ENCODE measurements around the gene GRHL1. TPM values are rescaled to one million over a fixed set of nuclear protein-coding genes. Genes with fewer than 3 reads are reported as not detected.

The GRHL1 gene
- polyA plus RNA-seq, 3 donors = 3.7 to 5.4 (median 4.7) TPM

DNA sequence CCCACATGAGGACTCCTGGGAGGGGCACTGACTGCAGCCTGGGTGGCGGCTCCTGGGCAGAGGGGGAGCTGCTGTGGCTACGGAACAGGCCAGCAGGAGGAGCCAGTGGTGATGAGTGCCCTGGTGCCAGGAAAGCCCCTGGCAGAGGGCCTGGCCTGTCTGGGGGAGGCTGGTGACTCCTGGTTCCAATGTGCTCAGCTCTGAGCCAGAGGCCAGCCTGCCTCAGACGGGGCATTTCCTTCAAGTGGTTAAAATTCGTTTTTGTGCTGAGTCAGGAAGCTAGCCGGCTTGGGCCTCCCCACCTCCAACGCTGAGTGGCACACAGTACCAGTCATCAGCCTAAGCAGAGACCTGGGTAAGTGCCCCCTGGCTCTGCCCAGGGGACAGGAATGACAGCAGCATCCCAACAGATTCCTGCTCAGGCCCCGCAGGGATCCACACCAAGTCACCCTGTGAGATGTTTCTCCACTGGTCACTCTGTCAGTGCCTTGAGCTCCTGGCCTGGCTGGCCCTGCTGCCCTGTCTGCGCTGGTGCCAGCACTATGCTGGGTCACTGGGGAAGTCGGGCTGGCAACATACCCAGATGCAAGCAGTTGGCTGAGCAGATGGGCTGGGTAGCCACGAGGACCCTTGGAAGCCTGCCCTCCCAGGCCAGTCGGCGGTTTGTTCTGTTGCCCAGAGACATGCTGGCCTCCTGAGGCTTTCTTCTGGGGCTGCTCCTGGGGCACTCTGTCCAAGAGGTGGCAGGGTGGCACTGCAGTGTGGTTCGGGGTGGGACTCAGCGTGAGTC is 84.8 kb downstream of the GRHL1 start:
- no peak for DNase-seq (ENCODE audit: low read depth in 3 of 3, low spot score in 2 of 3)

DNA sequence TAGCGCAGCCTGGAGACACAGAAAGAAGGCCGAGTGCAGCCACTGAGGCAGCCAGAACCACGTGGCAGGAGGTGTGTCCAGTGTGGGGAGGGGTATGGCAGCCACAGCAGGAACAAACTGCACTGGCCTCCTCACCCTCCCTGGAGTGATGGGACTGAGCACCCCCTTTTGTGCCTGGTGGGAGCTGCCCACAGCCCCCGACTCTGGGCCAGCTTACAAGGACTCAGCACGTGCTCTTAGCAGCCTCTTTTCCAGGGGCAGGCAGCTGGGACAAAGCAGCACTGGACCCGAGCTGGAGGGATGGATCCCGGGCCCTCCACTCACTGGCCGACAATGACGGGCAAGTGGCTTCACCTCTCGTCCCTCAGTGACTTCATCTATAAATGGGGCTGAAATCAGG is 86.6 kb downstream of the GRHL1 start:
- DNase-seq (ENCODE audit: low read depth in 3 of 3, low spot score in 2 of 3) = no peak

DNA sequence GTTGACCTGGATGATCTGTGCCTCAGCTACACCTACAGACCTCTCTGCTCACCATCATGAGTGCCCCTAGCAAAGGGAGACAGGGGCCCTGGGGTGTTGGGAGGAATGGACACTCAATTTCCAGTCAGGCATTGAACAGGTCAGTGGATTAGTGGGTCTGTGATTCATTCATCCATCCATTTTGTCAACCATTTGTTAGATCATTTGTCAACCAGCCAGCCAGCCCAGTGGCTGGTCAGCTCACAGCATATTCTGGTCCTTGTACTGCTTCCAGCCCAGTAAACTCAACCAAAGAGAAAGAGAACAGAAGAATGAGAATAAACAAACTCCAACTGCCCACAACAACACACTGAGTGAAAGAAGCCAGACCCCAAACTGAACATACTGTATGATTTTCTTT is 87.2 kb downstream of the GRHL1 start:
- no peak for DNase-seq (ENCODE audit: low read depth in 3 of 3, low spot score in 2 of 3)

DNA sequence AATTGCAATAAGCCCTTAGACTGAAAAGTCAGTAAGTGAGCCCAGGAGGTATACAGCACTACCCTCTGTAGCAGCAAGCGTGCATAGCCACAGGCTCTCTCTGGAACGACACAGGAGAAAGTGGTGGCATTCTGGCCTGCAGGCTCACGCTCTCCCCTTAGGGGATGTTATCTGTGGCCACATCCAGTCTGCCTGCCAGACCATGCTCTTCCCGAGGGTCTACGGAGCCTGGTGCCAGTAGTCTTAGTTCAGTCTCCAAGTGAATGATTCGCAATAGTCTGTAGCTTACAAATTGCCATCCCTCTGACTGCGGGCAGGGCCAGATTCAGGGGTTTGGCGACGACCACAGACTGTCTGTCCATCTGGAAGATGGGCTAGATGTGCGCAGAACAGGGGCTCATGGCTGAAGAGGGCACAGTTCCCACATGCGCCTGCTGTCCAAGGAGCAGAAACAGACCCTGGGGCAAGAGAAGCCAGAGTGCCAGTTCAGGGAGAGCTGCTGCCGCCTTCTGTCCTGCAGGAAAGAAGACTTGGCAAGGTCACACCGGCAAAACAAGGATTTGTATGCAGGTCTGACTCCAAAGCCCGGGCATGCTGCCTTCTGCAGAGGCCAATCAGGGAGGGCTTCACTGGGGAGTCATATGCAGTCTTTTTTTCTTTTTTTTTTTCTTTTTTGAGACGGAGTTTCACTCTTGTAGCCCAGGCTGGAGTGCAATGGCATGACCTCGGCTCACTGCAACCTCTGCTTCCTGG is 88.3 kb downstream of the GRHL1 start:
- no peak for DNase-seq (ENCODE audit: low read depth in 3 of 3, low spot score in 2 of 3)

DNA sequence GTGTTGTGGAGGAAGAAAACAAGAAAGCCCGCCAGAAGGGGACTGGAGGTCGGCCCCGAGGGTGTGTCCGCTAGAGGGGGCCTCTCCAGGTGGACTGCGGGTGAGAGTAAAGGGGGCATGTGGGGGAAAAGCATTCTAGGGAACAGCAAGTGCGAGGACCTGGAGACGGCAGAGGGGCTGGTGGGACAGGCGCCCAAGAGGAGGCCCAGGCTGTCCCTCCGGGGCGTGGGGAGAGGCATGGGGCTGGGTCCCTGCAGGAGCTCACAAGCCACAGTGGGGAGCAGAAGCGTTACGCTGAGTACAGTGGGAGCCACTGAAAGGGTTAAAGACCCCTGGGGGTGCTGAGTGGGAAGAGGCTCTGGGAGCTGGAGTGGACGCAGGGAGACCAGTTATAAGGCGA is 90.2 kb downstream of the GRHL1 start:
- no peak for DNase-seq (ENCODE audit: low read depth in 3 of 3, low spot score in 2 of 3)

DNA sequence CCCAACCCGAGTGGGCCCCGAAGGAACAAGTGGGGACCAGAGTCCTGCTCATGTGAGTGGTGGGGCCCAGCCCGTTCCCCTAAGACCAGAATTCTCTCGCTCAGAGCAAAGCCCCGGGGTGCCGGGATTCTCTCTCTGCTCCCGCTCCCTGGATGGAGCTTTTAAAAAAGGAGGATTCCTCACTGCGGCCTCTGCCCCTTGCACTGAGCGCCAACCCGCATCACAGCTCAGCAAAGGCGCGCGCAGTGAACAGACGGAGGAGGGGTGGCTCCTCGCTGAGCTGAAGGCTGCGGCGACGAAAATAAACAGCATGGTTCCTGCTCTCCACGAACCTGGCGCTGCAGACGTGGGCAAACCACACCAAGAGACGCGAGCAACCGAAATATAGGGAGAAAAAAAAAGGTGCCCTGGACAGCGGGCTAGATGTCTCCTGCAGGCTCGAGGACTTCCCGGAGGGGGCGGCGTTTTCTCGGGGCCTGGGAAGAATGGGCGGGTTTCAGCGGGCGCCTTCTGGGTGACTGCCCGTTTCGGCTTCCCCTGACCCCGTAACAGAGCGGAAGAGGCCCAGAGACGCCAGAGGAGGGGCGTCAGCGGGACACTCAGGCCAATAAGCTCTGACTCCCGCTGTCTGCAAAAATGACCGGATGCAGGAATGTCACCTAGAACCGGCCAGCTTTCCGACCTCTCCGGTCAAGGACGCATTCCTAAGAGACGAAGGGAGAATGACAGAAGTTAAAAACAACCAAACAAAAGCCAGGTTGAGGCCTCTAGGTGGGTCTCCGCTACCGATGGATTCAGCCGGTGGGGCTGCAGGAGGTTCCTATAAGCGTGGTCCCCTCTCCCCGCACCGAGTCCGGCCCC is 91.0 kb downstream of the GRHL1 start:
- peak; percentile 70 to 74 (median 70) for DNase-seq (ENCODE audit: low read depth in 3 of 3, low spot score in 2 of 3)

DNA sequence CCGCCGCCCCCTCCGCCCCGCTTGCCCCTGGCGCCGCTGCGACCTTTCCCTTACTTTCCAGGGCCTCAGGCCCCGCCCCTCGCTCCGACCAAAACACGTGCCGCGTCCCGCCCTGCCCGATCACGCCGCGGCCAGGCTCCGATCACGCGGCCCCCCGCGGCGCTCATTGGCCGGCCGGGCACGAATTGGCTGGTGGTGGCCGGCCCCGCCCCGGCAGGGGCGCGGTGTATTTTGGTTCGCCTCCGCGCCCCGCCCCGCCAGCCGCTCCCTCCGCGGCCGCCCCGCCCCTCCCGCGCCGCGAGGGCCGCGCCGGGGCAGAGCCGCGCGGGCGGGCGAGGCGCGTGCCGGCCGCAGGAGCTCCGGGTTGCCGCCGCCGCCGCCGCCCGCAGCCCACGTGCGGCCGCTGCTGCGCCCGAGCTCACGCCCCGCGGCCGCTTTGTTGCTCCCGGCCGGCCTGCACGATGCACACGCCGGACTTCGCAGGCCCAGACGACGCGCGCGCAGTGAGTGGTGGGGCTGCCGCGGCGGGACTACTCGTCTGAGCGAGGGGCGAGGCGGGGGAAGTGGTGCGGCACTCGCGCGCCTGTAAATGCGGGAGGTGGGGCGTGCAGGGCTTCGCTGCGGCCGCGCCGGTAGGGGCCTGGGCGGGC is 91.9 kb downstream of the GRHL1 start, which contains the start of gene KLF11:
Gene KLF11 (plus strand): TSS at position 295 of the 650 bp plus-strand sequence. CDS start 167 bp downstream, at position 462.
- peak in 2 of 3 donors; percentile 77 to 83 for DNase-seq (ENCODE audit: low read depth in 3 of 3, low spot score in 2 of 3)

DNA sequence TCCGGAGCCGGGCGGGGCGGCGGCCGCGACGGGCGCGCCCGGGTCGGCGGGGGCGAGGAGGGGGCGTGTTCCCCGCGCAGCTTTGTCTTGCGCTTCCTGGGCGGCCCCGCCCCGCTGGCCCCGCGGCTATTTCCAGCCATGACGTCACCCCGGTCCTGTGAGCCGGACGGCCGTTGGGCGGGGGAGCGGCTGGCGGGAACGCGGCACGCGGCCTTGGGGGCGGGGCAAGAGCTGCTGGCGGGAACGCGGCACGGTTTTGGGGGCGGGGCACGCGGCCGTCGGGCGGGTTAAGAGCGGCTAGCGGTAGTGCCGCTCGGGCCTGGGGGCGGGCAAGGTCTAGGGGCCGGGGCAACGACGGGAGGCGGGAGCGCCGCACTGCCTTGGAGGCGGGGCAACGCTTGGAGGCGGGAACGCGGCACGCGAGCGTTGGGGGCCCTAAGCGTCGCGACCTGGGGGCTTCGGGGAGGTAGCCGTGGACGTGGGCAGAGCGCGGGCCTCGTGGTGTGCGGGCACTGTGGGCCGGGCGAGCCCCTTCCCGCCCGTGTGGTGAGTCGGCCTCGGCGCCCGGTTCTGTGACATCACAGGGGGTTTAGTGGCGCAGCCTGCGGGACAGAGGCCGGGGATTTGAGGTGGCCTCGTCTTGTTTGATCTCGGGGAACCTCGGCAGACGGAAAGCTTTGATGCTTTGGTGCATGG is 92.6 kb downstream of the GRHL1 start:
- peak in 2 of 3 donors; percentile 78 to 84 for DNase-seq (ENCODE audit: low read depth in 3 of 3, low spot score in 2 of 3)

DNA sequence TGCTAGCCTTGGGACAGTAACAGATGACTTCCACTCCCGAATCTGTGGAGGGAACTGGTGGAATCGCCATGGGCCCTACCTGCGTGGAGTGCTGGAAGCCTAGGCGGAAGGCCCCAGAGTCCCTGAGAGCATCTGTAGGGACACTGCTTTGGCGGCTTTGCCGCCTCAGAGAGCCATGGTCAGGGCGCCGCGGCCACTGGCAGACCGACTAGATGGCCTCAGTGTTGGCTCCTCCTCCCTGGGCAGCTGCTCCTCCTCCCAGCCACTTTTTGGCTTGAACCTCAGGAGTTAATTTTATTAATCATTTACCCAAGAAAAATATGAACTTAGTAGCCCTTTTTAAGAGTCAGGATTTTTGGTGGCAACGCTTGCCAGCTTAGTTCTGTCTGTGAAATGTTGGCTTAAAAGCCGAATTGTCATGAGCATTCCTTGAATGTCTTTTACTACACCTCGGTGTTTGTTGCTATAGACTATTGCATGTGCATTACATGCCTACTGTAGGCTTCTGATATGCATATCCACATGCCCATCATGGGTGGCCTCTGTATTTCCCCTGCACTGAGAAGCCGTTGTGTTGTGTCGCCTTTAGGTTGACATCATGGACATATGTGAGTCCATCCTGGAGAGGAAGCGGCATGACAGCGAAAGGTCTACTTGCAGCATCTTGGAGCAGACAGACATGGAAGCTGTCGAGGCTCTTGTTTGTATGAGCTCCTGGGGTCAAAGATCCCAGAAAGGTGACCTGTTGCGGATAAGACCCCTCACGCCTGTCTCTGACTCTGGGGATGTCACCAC is 94.3 kb downstream of the GRHL1 start:
- no peak for DNase-seq (ENCODE audit: low read depth in 3 of 3, low spot score in 2 of 3)

DNA sequence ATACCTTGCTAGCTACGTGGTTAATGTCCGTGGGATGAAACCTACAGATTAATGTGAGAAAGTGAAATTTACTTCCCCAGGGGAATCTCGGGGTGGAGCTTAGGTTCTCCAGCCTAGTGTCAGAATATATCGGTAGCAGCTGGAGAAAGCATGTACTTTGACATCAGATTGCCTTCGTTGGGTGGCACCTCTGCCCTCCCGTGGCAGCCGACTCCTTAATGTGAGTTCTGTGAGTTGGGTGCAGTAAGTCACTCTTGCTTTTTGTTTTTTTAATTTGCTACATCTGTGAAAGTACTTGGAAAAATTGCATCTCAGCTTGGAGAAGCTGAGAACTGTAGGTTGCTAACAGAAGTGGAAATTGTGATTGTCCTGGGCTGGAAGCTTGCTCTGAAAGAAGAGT is 95.4 kb downstream of the GRHL1 start:
- DNase-seq (ENCODE audit: low read depth in 3 of 3, low spot score in 2 of 3) = no peak

DNA sequence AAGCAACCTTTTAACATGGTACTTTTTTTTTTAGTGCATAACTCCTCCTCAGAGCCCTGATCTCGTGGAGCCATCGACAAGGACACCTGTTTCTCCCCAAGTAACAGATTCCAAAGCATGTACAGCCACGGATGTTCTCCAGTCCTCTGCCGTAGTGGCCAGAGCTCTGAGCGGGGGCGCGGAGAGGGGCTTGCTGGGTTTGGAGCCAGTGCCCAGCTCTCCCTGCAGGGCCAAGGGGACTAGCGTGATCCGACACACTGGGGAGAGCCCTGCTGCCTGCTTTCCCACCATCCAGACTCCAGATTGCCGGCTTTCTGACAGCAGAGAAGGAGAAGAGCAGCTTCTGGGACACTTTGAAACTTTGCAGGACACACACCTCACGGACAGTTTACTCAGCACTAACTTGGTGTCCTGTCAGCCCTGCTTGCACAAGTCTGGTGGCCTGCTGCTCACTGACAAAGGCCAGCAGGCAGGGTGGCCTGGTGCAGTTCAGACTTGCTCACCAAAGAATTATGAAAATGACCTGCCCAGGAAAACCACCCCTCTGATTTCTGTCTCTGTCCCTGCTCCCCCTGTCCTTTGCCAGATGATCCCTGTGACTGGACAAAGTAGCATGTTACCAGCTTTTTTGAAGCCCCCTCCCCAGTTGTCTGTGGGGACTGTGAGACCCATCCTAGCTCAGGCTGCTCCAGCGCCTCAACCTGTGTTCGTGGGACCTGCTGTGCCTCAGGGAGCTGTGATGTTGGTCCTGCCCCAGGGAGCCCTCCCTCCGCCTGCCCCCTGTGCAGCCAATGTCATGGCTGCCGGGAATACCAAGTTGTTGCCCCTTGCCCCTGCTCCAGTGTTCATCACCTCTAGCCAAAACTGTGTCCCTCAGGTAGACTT is 96.4 kb downstream of the GRHL1 start:
- no peak for DNase-seq (ENCODE audit: low read depth in 3 of 3, low spot score in 2 of 3)

DNA sequence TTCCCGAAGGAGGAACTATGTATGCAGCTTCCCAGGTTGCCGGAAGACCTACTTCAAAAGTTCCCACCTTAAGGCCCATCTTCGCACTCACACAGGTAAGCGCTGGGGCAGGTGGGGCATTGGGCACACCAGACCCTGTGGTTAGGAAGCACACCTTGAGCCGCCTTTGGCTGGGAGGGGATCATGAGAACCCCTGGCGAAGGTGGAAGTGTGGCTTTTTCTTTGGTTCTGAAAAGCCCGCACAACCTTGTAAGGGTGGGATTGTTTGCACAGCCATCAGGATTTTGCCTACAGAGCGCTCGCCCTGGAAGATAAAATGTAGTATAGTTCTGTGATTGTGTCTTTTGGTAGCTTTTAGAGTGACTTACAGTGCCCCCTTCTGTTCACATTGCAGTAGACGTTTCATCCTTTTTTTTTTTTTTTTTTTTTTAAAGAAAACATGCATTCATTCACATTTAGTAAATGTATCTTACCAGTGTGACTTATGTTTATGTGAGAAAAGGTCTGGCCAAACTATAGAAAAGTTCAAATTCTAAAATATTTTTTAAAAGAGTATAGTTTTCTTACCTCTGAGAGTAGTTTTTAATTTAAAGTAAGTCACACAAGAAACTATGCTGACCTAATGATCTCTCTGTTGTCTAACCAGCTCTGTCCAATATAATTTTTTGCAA is 97.1 kb downstream of the GRHL1 start:
- DNase-seq (ENCODE audit: low read depth in 3 of 3, low spot score in 2 of 3) = peak in 1 of 3 donors; percentile 39

Other genes starting within 250 kb of the GRHL1 start
- 10 to 100 TPM; 29.4 to 31.2 (median 30.7) TPM for gene TAF1B, start 108.2 kb upstream of the GRHL1 start, polyA plus RNA-seq (ENCODE audit: insufficient read length in 3 of 3)
- 10 to 100 TPM; 23.5 to 24.0 (median 24.0) TPM for gene KLF11, start 91.9 kb downstream of the GRHL1 start, polyA plus RNA-seq (ENCODE audit: insufficient read length in 3 of 3)
- 100 to 1,000 TPM in 1 of 3 donors, 10 to 100 TPM in 2; 89.9 to 100 (median 96.9) TPM for gene CYS1, start 128.7 kb downstream of the GRHL1 start, polyA plus RNA-seq (ENCODE audit: insufficient read length in 3 of 3)
- gene RRM2, start 171.0 kb downstream of the GRHL1 start, polyA plus RNA-seq (ENCODE audit: insufficient read length in 3 of 3) = 10 to 100 TPM; 49.4 to 56.7 (median 55.4) TPM

All from right renal cortex interstitium (tissue), 3 donors.